Colonic mucosa (tissue), 4 donors: ENCODE data around the gene VAC14. TPM values are rescaled to one million over a fixed set of nuclear protein-coding genes. Genes with fewer than 3 reads are reported as not detected.

Source experiments
- DNase-seq: peaks from one replicate; pipeline ENCODE4 v3.0.0-alpha.2; 2020
- H3K27ac ChIP-seq: fragments of 200-600 bp; one replicate; pipeline ENCODE4 v1.8.0; 2021
- H3K27me3 ChIP-seq: fragments of 200-600 bp; one replicate; pipeline ENCODE4 v1.8.0; 2021
- H3K36me3 ChIP-seq: fragments of 200-600 bp; one replicate; pipeline ENCODE4 v1.8.0; 2021
- H3K4me1 ChIP-seq: fragments of 200-600 bp; one replicate; pipeline ENCODE4 v1.8.0; 2021; ENCODE audit warnings: mild to moderate bottlenecking
- H3K4me3 ChIP-seq: fragments of 200-600 bp; one replicate; pipeline ENCODE4 v1.8.0; 2021
- H3K9ac ChIP-seq, 2 donors: one replicate each; pipeline ENCODE4 v1.7.0; 2013; ENCODE audit warnings: control low read depth in 2 of 2, low read depth in 2 of 2, low read length in 2 of 2
- H3K9me3 ChIP-seq: fragments of 200-600 bp; one replicate; pipeline ENCODE4 v1.8.0; 2021
- intact Hi-C: fragments of 100-400 bp; cut with DNase I; formaldehyde crosslinking; loops from one replicate; pipeline ENCODE4 v1.14.1; 2022
- total RNA-seq, 2 donors: library from RNA; stranded (reverse); fragmentation: NEBNext Ultra II Directional in 1 of 2; extraction: Animal tissue kit (Norgen Biotek cat#: 25700) in 1 of 2; gene quantifications; one replicate each; pipeline ENCODE4 v1.2.1, GENCODE V29; 2021
- TF ChIP-seq, protein P1 (sequence below): fragments of 200-600 bp; IDR thresholded peaks from one replicate; pipeline ENCODE4 v1.8.0; 2022; ENCODE audit warnings: antibody characterized with exemption, mild to moderate bottlenecking
- donor health status: healthy.
- donor health status: DM: no; HTN: no; CAD: no.
- donor health status: DM: no; HTN: no; CAD: no.

Gene VAC14
- total RNA-seq, 2 donors from 2014 or later: 20.7 to 41.8 TPM

DNA sequence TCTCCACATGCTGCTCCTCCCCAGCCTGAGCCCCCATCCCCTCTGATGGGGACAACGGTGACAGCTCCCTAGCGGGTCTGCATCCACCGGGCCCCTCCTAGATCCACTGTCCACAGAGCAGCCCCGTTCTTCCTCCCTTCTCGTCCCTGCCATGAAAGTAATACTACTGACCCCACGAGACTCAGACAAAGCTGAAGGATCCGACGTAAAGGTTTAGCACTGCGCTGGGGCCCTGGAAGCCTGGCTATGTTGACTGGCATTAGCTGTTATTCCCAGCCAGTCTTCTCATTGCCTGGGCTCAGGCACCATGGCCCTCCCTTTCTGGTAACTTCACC is 30.7 kb downstream of the VAC14 start:
- H3K9me3 ChIP-seq: no peaks in the 10 kb centered on the region
- H3K9ac ChIP-seq: no peak overlapping the region
- DNase-seq: no peak
- intact Hi-C loops: loop anchor here (2.0 kb wide), 1 partner anchor 89 kb away; no protein-coding TSS in a partner anchor
- no peaks in the 10 kb centered on the region for H3K4me1 ChIP-seq
- H3K27me3 ChIP-seq: no peaks in the 10 kb centered on the region
- TF ChIP-seq, protein P1, sequence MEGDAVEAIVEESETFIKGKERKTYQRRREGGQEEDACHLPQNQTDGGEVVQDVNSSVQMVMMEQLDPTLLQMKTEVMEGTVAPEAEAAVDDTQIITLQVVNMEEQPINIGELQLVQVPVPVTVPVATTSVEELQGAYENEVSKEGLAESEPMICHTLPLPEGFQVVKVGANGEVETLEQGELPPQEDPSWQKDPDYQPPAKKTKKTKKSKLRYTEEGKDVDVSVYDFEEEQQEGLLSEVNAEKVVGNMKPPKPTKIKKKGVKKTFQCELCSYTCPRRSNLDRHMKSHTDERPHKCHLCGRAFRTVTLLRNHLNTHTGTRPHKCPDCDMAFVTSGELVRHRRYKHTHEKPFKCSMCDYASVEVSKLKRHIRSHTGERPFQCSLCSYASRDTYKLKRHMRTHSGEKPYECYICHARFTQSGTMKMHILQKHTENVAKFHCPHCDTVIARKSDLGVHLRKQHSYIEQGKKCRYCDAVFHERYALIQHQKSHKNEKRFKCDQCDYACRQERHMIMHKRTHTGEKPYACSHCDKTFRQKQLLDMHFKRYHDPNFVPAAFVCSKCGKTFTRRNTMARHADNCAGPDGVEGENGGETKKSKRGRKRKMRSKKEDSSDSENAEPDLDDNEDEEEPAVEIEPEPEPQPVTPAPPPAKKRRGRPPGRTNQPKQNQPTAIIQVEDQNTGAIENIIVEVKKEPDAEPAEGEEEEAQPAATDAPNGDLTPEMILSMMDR: no peak
- no peak overlapping the region for H3K4me3 ChIP-seq
- H3K27ac ChIP-seq: no peak overlapping the region
- H3K36me3 ChIP-seq: no peaks in the 10 kb centered on the region

GRCh38 chr16:70769761-70770160 is 31.2 kb downstream of the VAC14 start:
- H3K36me3 ChIP-seq: no peaks in the 10 kb centered on the region
- intact Hi-C loops: loop anchor here (2.0 kb wide), 1 partner anchor 89 kb away; no protein-coding TSS in a partner anchor

DNA sequence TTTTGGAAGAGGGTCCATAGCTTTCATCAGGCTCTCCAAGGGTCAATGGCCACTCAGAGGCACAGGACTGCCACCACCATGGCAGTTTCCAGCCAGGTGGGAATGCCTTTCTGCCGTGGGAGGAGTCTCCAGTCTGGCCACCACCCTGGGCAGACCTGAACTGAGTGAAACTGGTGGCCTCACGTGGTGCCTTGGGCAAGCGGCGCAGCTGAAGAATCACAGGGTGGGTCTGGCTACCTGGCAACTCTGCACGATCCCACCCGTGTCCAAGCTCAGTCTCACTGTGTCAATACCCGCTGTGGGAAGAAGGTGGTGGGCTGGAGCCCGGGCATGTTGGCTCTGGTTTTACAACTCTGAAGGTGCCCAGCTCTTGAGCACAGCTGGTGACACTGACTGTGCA is 31.8 kb downstream of the VAC14 start:
- no peaks in the 10 kb centered on the region for H3K36me3 ChIP-seq
- no peaks in the 10 kb centered on the region for H3K9me3 ChIP-seq
- H3K27me3 ChIP-seq: no peaks in the 10 kb centered on the region
- H3K4me3 ChIP-seq: no peak overlapping the region
- no peak overlapping the region for H3K9ac ChIP-seq
- H3K4me1 ChIP-seq: no peaks in the 10 kb centered on the region
- H3K27ac ChIP-seq: no peak overlapping the region
- DNase-seq: no peak
- TF ChIP-seq, protein P1: no peak
- intact Hi-C loops: no loop called here

More at GRCh38 chr16:70769761-70770160, 31.2 kb downstream of the VAC14 start:
- Histone ChIP-seq H3K9ac (no peak overlapping the region), H3K4me1 (no peaks in the 10 kb centered on the region), H3K27ac (no peak overlapping the region), H3K27me3 (no peaks in the 10 kb centered on the region), H3K9me3 (no peaks in the 10 kb centered on the region), H3K4me3 (no peak overlapping the region)
- TF ChIP-seq, protein P1: no peak
- DNase-seq: no peak

DNA sequence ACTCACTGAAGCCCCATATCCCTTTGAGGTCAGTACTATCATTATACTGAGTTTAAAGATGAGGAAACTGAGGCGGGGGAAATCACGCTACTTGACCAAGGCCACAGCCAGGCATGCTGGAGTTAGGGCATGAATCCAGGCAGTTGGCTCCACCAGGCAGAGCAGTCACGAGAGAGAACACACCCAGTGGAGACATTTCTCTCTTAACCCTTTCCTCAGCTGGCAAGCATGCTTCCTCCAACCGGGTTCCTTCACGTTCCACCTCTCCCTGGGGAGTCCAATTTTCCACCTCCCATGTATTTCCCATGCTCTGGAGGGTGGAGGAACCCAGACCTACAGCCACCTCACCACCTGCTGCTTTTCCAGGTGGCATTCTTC is 32.8 kb downstream of the VAC14 start:
- H3K4me3 ChIP-seq: no peak overlapping the region
- H3K36me3 ChIP-seq: no peaks in the 10 kb centered on the region
- H3K9ac ChIP-seq: no peak overlapping the region
- TF ChIP-seq, protein P1: no peak
- no peaks in the 10 kb centered on the region for H3K27me3 ChIP-seq
- no peak for DNase-seq
- no peaks in the 10 kb centered on the region for H3K4me1 ChIP-seq
- H3K9me3 ChIP-seq: no peaks in the 10 kb centered on the region
- H3K27ac ChIP-seq: no peak overlapping the region
- intact Hi-C loops: no loop called here

- no peaks in the 10 kb centered on the region for H3K4me1 ChIP-seq
- intact Hi-C loops: no loop called here
- no peaks in the 10 kb centered on the region for H3K36me3 ChIP-seq
- DNase-seq: no peak
- no peak overlapping the region for H3K4me3 ChIP-seq
- no peak overlapping the region for H3K9ac ChIP-seq
- TF ChIP-seq, protein P1: no peak
- no peaks in the 10 kb centered on the region for H3K27me3 ChIP-seq
- no peak overlapping the region for H3K27ac ChIP-seq
- no peaks in the 10 kb centered on the region for H3K9me3 ChIP-seq
These were observed 33.4 kb downstream of the VAC14 start for GRCh38 chr16:70767377-70768202.
